Keratinocyte (primary cell): Measurements from ENCODE around the gene UROC1. TPM values are rescaled to one million over a fixed set of nuclear protein-coding genes. Genes with fewer than 3 reads are reported as not detected.

Experiments used
- DNase-seq: peaks from one replicate; pipeline ENCODE4 v3.0.0-alpha.2; 2011; ENCODE audit warnings: low read depth, missing footprints, low spot score
- FAIRE-seq: peaks from 2 replicates; lab custom pipeline; 2011; peaks lifted over from hg19 to GRCh38; lab: Jason Lieb, UNC
- H2AFZ ChIP-seq: 2 replicates; pipeline ENCODE4 v1.6.0; 2012; ENCODE audit warnings: low read length, control low read depth, inconsistent platforms; ENCODE audit not compliant: control insufficient read depth
- H3K27ac ChIP-seq: 2 replicates; pipeline ENCODE4 v1.5.1; 2011; ENCODE audit warnings: low read length; ENCODE audit not compliant: control insufficient read depth, insufficient read depth
- H3K27me3 ChIP-seq: 3 replicates; pipeline ENCODE4 v1.6.0; 2011; ENCODE audit warnings: low read length; ENCODE audit not compliant: control insufficient read depth, insufficient read depth; ENCODE audit errors: extremely low read depth
- H3K36me3 ChIP-seq, 2 experiments: 2 replicates in 1 of 2; 3 replicates in 1 of 2; pipeline ENCODE4 v1.5.1; 2011; ENCODE audit warnings: low read length in 2 of 2, mild to moderate bottlenecking in 1 of 2; ENCODE audit not compliant: control insufficient read depth in 2 of 2, insufficient read depth in 2 of 2; ENCODE audit errors: extremely low read depth in 1 of 2
- H3K4me1 ChIP-seq: 3 replicates; pipeline ENCODE4 v1.5.1; 2011; ENCODE audit warnings: low read length; ENCODE audit not compliant: control insufficient read depth, insufficient read depth; ENCODE audit errors: extremely low read depth
- H3K4me2 ChIP-seq: 3 replicates; pipeline ENCODE4 v1.6.0; 2011; ENCODE audit warnings: low read depth, low read length; ENCODE audit not compliant: control insufficient read depth, insufficient read depth; ENCODE audit errors: extremely low read depth
- H3K4me3 ChIP-seq, 3 experiments: fragments of 200-600 bp in 1 of 3; sonication (generic) in 1 of 3; 2 replicates in 2 of 3; 3 replicates in 1 of 3; pipeline ENCODE4 v1.5.1; 2011 to 2016; ENCODE audit warnings: low read length in 3 of 3, mild to moderate bottlenecking in 3 of 3, control low read depth in 2 of 3, inconsistent platforms in 1 of 3, low read depth in 1 of 3, mixed read lengths in 1 of 3, mixed run types in 1 of 3, moderate library complexity in 1 of 3; ENCODE audit not compliant: control insufficient read depth in 2 of 3, insufficient read depth in 2 of 3; ENCODE audit errors: extremely low read depth in 1 of 3
- H3K79me2 ChIP-seq: 2 replicates; pipeline ENCODE4 v1.6.0; 2012; ENCODE audit warnings: low read length; ENCODE audit not compliant: control insufficient read depth, insufficient read depth
- H3K9ac ChIP-seq: 3 replicates; pipeline ENCODE4 v1.6.0; 2011; ENCODE audit warnings: low read length; ENCODE audit not compliant: control insufficient read depth, insufficient read depth; ENCODE audit errors: extremely low read depth
- H3K9me1 ChIP-seq: 3 replicates; pipeline ENCODE4 v1.6.0; 2011; ENCODE audit warnings: low read length; ENCODE audit not compliant: control insufficient read depth, insufficient read depth; ENCODE audit errors: extremely low read depth
- H3K9me3 ChIP-seq: 2 replicates; pipeline ENCODE4 v1.5.1; 2012; ENCODE audit warnings: low read depth, low read length; ENCODE audit not compliant: control insufficient read depth
- H4K20me1 ChIP-seq: 3 replicates; pipeline ENCODE4 v1.6.0; 2011; ENCODE audit warnings: low read length; ENCODE audit not compliant: control insufficient read depth, insufficient read depth; ENCODE audit errors: extremely low read depth
- EZH2 ChIP-seq: IDR thresholded peaks from one replicate; pipeline ENCODE4 v1.6.1; 2012; ENCODE audit warnings: inconsistent platforms, mild to moderate bottlenecking, low read length, moderate library complexity
- dilution Hi-C: fragments of 300-500 bp; cut with MboI; formaldehyde crosslinking; loops from one replicate; pipeline ENCODE4 v1.7.0; 2020; ENCODE audit warnings: low sequenced_read_pairs; ENCODE audit not compliant: extremely low pct_ligation_motif_present
- polyA plus RNA-seq, 5 experiments: library from polyadenylated mRNA; depleted of rRNA in 3 of 5; stranded (reverse) in 3 of 5; stranded (forward) in 1 of 5; unstranded in 1 of 5; fragments of >200 nt; gene quantifications; 1 replicate in 1 of 5; 2 replicates in 3 of 5; 3 replicates in 1 of 5; pipeline versions ENCODE4 v1.2.1 to v1.2.3, GENCODE V29; 2011 to 2012; ENCODE audit warnings: missing spikeins in 2 of 5, low read depth in 1 of 5, low replicate concordance in 1 of 5
- TF ChIP-seq, protein P1 (sequence below), 3 experiments: IDR thresholded peaks in 1 of 3; conservative IDR thresholded peaks in 1 of 3; optimal IDR thresholded peaks in 1 of 3; 2 replicates in 2 of 3; 3 replicates in 1 of 3; pipeline versions ENCODE3 to v1.5.1; 2011; ENCODE audit warnings: low read length in 3 of 3, mild to moderate bottlenecking in 3 of 3, moderate library complexity in 2 of 3, control low read depth in 1 of 3, inconsistent platforms in 1 of 3; ENCODE audit not compliant: insufficient read depth in 2 of 3; ENCODE audit errors: extremely low read depth in 1 of 3

Gene UROC1
- polyA plus RNA-seq, 1 donor (not counting 4 experiments of a cell fraction or from before 2014, with no cell fraction given): not detected

DNA sequence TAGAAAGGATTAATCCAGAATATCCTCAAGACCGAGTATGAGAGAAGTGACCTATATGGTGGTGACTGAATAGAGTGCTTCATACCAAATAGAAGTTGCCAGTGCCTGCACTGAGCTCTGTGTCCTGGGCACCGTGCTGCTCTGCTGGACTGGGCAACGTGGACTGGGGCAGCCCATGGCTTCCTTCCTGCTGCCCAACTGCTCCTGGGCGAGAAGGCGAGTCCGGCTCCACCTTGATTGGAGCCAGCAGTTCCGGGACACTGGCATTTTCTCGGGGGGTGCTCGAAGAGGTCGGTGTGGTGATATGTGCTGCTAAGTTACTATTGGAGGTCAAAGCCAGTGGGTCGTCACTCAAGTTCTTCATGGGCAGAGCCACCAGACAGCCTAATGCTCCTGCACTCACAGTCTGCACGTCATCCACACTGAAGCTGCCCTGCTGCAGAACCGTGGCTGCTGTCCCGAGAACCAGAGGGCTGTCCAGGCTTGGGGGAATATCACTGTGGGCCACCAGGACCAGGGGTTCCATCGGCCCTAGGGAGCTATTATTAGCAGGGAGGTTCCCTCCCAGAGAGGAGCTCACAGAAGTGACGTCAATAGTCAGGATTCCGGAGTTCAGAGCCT lies 56.0 kb downstream of the UROC1 start:
- dilution Hi-C loops: no loop called here
- Histone ChIP-seq H3K27me3 (no peaks in the 10 kb centered on the region), H3K9me3 (no peaks in the 10 kb centered on the region), H3K27ac (no peak overlapping the region), H2AFZ (no peak overlapping the region), H3K4me2 (no peak overlapping the region), H3K4me3 (no peak overlapping the region), H4K20me1 (peaks cover 5% of the 10 kb centered on the region), H3K36me3 (peaks cover 43 to 46% of the 10 kb centered on the region in 2 experiments), H3K79me2 (peaks cover 17% of the 10 kb centered on the region), H3K4me1 (no peaks in the 10 kb centered on the region), H3K9me1 (no peaks in the 10 kb centered on the region), H3K9ac (no peak overlapping the region)
- FAIRE-seq (no peak), DNase-seq (no peak)
- TF ChIP-seq EZH2: no peak
- TF ChIP-seq, protein P1, sequence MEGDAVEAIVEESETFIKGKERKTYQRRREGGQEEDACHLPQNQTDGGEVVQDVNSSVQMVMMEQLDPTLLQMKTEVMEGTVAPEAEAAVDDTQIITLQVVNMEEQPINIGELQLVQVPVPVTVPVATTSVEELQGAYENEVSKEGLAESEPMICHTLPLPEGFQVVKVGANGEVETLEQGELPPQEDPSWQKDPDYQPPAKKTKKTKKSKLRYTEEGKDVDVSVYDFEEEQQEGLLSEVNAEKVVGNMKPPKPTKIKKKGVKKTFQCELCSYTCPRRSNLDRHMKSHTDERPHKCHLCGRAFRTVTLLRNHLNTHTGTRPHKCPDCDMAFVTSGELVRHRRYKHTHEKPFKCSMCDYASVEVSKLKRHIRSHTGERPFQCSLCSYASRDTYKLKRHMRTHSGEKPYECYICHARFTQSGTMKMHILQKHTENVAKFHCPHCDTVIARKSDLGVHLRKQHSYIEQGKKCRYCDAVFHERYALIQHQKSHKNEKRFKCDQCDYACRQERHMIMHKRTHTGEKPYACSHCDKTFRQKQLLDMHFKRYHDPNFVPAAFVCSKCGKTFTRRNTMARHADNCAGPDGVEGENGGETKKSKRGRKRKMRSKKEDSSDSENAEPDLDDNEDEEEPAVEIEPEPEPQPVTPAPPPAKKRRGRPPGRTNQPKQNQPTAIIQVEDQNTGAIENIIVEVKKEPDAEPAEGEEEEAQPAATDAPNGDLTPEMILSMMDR (optimal IDR thresholded peaks at IDR 0.05 in 1 of 3, IDR thresholded peaks at IDR 0.05 in 1 of 3, conservative IDR thresholded peaks at IDR 0.05 in 1 of 3; ENCODE audit: extremely low read depth in 1 of 3, insufficient read depth in 2 of 3, low read length in 3 of 3): no peak

DNA sequence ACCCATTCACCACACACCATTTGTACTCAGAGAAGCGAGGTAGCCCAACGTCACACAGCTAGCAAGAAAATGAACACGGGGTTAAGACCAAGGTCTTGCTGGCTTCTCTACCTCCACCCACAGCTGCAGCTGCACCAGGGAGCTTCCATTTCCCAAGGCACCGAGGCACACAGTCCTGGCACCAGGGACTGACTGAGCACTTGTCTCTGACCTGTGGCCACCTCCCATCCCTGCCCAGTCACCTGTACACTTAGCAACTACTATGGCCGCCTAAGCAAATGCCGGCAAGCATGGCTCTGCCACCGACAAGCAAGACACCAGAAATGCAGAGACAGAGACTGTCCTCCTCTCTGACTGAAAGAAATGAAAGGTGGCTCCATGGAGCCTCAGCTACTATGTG lies 57.2 kb downstream of the UROC1 start:
- Histone ChIP-seq H3K4me1 (no peaks in the 10 kb centered on the region), H3K4me2 (no peak overlapping the region), H3K9me3 (no peaks in the 10 kb centered on the region), H3K9me1 (no peaks in the 10 kb centered on the region), H3K27me3 (no peaks in the 10 kb centered on the region), H3K36me3 (peaks cover 41 to 55% of the 10 kb centered on the region in 2 experiments), H3K9ac (no peak overlapping the region), H4K20me1 (peaks cover 5% of the 10 kb centered on the region), H3K79me2 (peaks cover 17% of the 10 kb centered on the region), H3K4me3 (no peak overlapping the region), H3K27ac (no peak overlapping the region), H2AFZ (no peak overlapping the region)
- TF ChIP-seq EZH2: no peak
- TF ChIP-seq, protein P1 (optimal IDR thresholded peaks at IDR 0.05 in 1 of 3, IDR thresholded peaks at IDR 0.05 in 1 of 3, conservative IDR thresholded peaks at IDR 0.05 in 1 of 3; ENCODE audit: extremely low read depth in 1 of 3, insufficient read depth in 2 of 3, low read length in 3 of 3): no peak
- DNase-seq: no peak
- dilution Hi-C loops: no loop called here
- no peak for FAIRE-seq
